GM13977 (cell line): ENCODE data around the gene CPEB4.

ENCODE experiments used
- DNase-seq: peaks from one replicate; pipeline ENCODE4 v3.0.0; 2012; ENCODE audit warnings: low spot score
- CTCF ChIP-seq: IDR thresholded peaks from 2 replicates; pipeline ENCODE4 v1.5.1; 2012; ENCODE audit warnings: mild to moderate bottlenecking, control low read depth; ENCODE audit not compliant: insufficient read depth; ENCODE audit errors: extremely low read depth, missing control alignments
- in situ Hi-C: fragments of 300-500 bp; cut with MboI; formaldehyde crosslinking; loops from one replicate; pipeline ENCODE4 v1.12.0; 2022; ENCODE audit warnings: low sequenced_read_pairs, low pct_unique_long_range_greater_than_20kb, mixed read lengths, inconsistent platforms; ENCODE audit not compliant: unreplicated experiment

The CPEB4 gene

GRCh38 chr5:173858670-173859407, 29.3 kb upstream of the CPEB4 start:
- in situ Hi-C loops, result no loop called here
- DNase-seq, result no peak
- no peak for TF ChIP-seq CTCF

- no peak for TF ChIP-seq CTCF
- in situ Hi-C loops, result no loop called here
- DNase-seq, result no peak
These were observed 28.6 kb upstream of the CPEB4 start for GRCh38 chr5:173859408-173860159.

- in situ Hi-C loops, result no loop called here
- TF ChIP-seq CTCF, result no peak
- no peak for DNase-seq
These were observed 26.1 kb upstream of the CPEB4 start for GRCh38 chr5:173862047-173862477.

GRCh38 chr5:173863359-173863758, 24.8 kb upstream of the CPEB4 start:
- no peak for TF ChIP-seq CTCF
- in situ Hi-C loops, result no loop called here
- no peak for DNase-seq

- in situ Hi-C loops, result no loop called here
- TF ChIP-seq CTCF, result no peak
- DNase-seq, result no peak
These were observed 23.8 kb upstream of the CPEB4 start for GRCh38 chr5:173864126-173865050.

- DNase-seq, result no peak
- TF ChIP-seq CTCF, result no peak
- in situ Hi-C loops, result no loop called here
These were observed 21.8 kb upstream of the CPEB4 start for GRCh38 chr5:173866243-173866857.
